Measurements from ENCODE around the gene SLC31A2. TPM values are rescaled to one million over a fixed set of nuclear protein-coding genes. Genes with fewer than 3 reads are reported as not detected.
"Not testable (repeated sequence)": the region's sequence is repeated elsewhere in the genome, so short reads cannot be mapped to it uniquely, and the experiment has no call there.

SLC31A2 gene, protein sequence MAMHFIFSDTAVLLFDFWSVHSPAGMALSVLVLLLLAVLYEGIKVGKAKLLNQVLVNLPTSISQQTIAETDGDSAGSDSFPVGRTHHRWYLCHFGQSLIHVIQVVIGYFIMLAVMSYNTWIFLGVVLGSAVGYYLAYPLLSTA
- 10 to 100 TPM in 1 of 2 donors, 1 to 10 TPM in 1; 8.8 to 34.3 TPM for total RNA-seq

DNA sequence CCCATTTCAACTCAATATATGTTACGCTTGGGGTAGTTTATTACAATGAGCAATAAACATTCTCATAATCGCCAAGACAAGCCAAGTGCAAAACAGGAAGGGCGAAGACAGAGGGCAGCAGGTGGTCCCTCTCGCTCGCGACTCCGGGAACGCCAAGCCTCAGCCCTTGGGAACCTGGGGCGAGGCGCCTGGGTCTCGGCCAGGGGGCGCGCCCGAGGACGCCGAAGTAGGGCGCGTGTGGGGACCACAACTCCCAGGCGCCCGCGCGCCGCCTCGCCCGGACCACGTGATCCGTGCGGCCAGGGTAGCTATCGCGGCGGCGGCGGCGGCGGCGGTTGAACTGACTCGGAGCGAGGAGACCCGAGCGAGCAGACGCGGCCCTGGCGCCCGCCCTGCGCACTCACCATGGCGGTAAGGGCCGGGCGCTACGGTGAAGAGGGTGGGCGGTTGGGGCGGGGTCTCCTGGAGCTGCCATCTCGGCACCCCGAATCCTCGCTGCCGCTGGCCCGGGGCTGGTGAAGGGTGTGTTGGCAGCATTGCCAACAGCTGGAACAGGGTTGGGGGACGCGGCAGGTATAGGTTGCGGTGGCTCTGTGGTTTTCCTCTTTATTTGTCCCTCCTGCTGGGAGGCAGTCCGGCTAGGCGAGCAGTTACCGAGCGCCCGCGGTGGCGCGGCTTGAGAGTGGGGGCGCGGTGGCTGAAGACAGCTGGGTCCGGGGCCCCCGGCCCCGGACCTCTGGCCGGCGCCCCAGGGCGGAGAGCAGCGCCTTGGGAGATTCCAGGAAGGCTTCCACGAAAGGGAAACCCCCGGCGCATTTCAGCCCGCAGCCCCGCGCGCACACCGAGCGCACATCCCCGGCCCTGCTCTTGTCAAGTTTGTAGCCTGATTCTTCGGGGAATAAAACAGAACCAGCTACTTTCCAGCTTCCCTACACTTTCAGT lies at the start of gene SLC31A2:
TSS of gene SLC31A2 (plus strand) at position 338 of the 942 bp plus-strand sequence. CDS start at position 406, 68 bp downstream.
- H3K4me1 ChIP-seq (replicated peaks), result no peaks in the 10 kb centered on the region
- intact Hi-C loops (cut with DNase I), result no loop called here
- H3K36me3 ChIP-seq, result no peaks in the 10 kb centered on the region

DNA sequence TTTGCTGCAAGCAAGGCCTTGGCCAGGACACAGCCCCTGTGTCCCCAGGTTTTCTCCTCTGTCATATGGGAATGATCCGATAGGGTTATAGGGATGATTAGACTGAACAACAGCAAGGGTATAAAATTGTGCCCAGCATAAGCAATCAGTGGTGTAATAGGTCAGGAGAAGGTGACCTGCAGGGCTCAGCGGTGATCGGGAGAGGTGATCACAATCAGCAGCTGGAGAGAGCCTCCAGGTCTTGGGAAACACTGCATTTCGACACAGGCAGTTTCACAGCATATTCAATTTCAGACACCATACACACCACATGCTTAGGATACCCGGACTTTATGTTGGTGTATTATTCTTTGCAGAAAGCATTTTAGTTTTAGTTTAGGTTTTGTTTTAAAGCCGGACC lies 45.5 kb upstream of the SLC31A2 start:
- DNase-seq (ENCODE audit: low spot score); intact Hi-C loops (cut with DNase I); H3K36me3 ChIP-seq; H3K4me3 ChIP-seq; H3K27me3 ChIP-seq (replicated peaks; ENCODE audit: insufficient read depth); H3K9me3 ChIP-seq; H3K27ac ChIP-seq; H3K4me1 ChIP-seq (replicated peaks): not testable (repeated sequence)
- no CpG with 5 or more reads among the region's 6 CpGs for WGBS

More for the DNA sequence above, at the start of gene SLC31A2:
- under 1% methylated on average over 70 of the region's 87 CpGs for whole genome bisulfite sequencing
- Histone ChIP-seq H3K9me3 (no peaks in the 10 kb centered on the region), H3K27me3 (replicated peaks; ENCODE audit: insufficient read depth) (no peaks in the 10 kb centered on the region), H3K4me3 (peak within 1 kb of the TSS; percentile 68 to 97), H3K27ac (peak within 1 kb of the TSS; percentile 64 to 72)
- DNase-seq (ENCODE audit: low spot score), result peak; percentile 82
- TF ChIP-seq POLR2AphosphoS5 (IDR thresholded peaks at IDR 0.05), result peak; percentile 55
- TF ChIP-seq, protein P1, sequence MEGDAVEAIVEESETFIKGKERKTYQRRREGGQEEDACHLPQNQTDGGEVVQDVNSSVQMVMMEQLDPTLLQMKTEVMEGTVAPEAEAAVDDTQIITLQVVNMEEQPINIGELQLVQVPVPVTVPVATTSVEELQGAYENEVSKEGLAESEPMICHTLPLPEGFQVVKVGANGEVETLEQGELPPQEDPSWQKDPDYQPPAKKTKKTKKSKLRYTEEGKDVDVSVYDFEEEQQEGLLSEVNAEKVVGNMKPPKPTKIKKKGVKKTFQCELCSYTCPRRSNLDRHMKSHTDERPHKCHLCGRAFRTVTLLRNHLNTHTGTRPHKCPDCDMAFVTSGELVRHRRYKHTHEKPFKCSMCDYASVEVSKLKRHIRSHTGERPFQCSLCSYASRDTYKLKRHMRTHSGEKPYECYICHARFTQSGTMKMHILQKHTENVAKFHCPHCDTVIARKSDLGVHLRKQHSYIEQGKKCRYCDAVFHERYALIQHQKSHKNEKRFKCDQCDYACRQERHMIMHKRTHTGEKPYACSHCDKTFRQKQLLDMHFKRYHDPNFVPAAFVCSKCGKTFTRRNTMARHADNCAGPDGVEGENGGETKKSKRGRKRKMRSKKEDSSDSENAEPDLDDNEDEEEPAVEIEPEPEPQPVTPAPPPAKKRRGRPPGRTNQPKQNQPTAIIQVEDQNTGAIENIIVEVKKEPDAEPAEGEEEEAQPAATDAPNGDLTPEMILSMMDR (IDR thresholded peaks at IDR 0.05), result peak in 3 of 4 experiments; percentile 22 to 41 (median 26)
- peak; percentile 76 for TF ChIP-seq POLR2A (IDR thresholded peaks at IDR 0.05)

DNA sequence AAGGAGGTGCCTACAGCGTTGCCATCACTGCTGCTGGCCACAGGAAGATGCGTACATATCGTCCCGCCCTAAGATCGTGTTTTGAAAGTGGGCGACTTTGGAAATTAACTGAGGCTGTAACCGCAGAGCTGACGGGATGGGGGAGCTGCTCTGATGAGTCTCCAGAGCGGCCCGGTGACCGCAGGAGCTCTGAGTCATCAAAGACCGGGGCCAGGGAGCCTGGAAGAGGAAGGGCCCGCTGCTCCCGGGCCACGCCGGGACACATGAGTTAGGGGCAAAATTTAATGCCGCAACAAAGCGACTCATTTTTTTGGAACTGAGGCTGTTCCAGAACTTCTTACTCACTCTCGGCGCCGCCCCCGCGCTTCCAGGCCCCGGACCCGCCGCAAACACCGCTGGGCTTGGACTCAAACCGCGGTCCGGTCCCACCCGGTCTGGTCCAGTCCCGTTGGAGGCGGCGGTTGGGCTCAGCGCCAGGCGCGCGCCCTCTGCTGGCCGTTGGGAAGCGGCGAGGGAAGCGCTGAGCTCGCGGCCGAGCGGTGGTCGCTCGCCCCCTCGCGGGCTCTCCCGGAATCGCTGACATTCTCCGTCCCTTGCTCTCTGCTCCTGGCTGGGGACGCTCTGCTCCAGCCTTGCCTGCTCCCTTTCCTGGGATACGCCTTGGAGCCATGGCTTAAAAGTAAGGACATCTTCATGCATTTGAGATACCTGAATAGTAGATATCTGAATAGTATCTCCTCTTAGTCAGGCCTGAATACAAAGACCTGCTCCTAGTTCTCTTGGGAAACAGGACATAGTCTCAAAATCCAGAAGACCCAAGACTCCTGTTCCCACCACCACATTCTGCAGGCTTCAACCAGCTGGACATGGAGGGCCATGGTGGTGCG lies 39.5 kb upstream of the SLC31A2 start:
- intact Hi-C loops (cut with DNase I); H3K9me3 ChIP-seq; H3K27ac ChIP-seq; H3K4me3 ChIP-seq; H3K36me3 ChIP-seq; H3K27me3 ChIP-seq (replicated peaks; ENCODE audit: insufficient read depth); DNase-seq (ENCODE audit: low spot score); H3K4me1 ChIP-seq (replicated peaks): not testable (repeated sequence)
- WGBS, result 26% methylated on average over 4 of the region's 56 CpGs
- TF ChIP-seq, protein P1 (IDR thresholded peaks at IDR 0.05), result peak in 2 of 4 experiments; percentile 79 to 84

DNA sequence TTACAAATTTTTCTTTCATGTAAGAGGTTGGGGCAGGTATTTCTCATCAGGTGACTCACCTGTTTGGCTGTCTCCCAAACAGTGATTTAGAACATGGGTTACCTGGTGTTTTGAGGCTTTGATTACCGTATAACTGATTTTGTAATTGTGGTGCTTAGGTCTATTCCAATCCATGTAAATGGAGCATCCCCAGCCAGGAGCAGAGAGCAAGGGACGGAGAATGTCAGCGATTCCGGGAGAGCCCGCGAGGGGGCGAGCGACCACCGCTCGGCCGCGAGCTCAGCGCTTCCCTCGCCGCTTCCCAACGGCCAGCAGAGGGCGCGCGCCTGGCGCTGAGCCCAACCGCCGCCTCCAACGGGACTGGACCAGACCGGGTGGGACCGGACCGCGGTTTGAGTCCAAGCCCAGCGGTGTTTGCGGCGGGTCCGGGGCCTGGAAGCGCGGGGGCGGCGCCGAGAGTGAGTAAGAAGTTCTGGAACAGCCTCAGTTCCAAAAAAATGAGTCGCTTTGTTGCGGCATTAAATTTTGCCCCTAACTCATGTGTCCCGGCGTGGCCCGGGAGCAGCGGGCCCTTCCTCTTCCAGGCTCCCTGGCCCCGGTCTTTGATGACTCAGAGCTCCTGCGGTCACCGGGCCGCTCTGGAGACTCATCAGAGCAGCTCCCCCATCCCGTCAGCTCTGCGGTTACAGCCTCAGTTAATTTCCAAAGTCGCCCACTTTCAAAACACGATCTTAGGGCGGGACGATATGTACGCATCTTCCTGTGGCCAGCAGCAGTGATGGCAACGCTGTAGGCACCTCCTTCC lies 37.9 kb upstream of the SLC31A2 start:
- H3K9me3 ChIP-seq; H3K36me3 ChIP-seq; H3K4me1 ChIP-seq (replicated peaks); H3K27me3 ChIP-seq (replicated peaks; ENCODE audit: insufficient read depth); H3K27ac ChIP-seq; intact Hi-C loops (cut with DNase I); DNase-seq (ENCODE audit: low spot score); H3K4me3 ChIP-seq: not testable (repeated sequence)
- WGBS, result 0% methylated on average over 1 of the region's 54 CpGs
- TF ChIP-seq, protein P1 (IDR thresholded peaks at IDR 0.05), result peak in 3 of 4 experiments; percentile 10 to 62 (median 47)

DNA sequence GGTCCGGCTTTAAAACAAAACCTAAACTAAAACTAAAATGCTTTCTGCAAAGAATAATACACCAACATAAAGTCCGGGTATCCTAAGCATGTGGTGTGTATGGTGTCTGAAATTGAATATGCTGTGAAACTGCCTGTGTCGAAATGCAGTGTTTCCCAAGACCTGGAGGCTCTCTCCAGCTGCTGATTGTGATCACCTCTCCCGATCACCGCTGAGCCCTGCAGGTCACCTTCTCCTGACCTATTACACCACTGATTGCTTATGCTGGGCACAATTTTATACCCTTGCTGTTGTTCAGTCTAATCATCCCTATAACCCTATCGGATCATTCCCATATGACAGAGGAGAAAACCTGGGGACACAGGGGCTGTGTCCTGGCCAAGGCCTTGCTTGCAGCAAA lies 32.0 kb upstream of the SLC31A2 start:
- H3K27me3 ChIP-seq (replicated peaks; ENCODE audit: insufficient read depth), result not testable (repeated sequence)

More for the DNA sequence above, 32.0 kb upstream of the SLC31A2 start:
- H3K36me3 ChIP-seq; H3K9me3 ChIP-seq; intact Hi-C loops (cut with DNase I); H3K27ac ChIP-seq; H3K4me3 ChIP-seq; DNase-seq (ENCODE audit: low spot score); H3K4me1 ChIP-seq (replicated peaks): not testable (repeated sequence)
- no CpG with 5 or more reads among the region's 6 CpGs for WGBS

Measured in prostate gland (tissue), 2 donors.